Aorta (tissue), 5 donors: ENCODE results near the gene CLN3. TPM values are rescaled to one million over a fixed set of nuclear protein-coding genes. Genes with fewer than 3 reads are reported as not detected.

Source experiments
- ATAC-seq: fragments of 200-7000 bp; cut with Tn5 transposase; one replicate; pipeline ENCODE4 v1.9.1; 2022; ENCODE audit warnings: moderate library complexity; ENCODE audit not compliant: low FRiP score
- DNase-seq, 2 donors: peaks; one replicate each; pipeline ENCODE4 v3.0.0-alpha.2; 2020
- H3K27ac ChIP-seq, 2 donors: one replicate each; pipeline ENCODE4 v1.5.1; 2013; ENCODE audit warnings: low read length in 2 of 2, mild to moderate bottlenecking in 2 of 2, moderate library complexity in 2 of 2, control low read depth in 1 of 2, inconsistent platforms in 1 of 2, low read depth in 1 of 2
- H3K27me3 ChIP-seq, 2 donors: one replicate each; pipeline ENCODE4 v1.6.1; 2013; ENCODE audit warnings: control low read depth in 1 of 2, low read length in 1 of 2, mild to moderate bottlenecking in 1 of 2, moderate library complexity in 1 of 2; ENCODE audit not compliant: insufficient read depth in 2 of 2, control insufficient read depth in 1 of 2
- H3K36me3 ChIP-seq, 2 donors: one replicate each; pipeline ENCODE4 v1.6.1; 2013; ENCODE audit warnings: control low read depth in 1 of 2, low read length in 1 of 2, mild to moderate bottlenecking in 1 of 2; ENCODE audit not compliant: insufficient read depth in 2 of 2, control insufficient read depth in 1 of 2
- H3K4me1 ChIP-seq, 2 donors: one replicate each; pipeline ENCODE4 v1.6.1; 2013; ENCODE audit warnings: low read length in 2 of 2, control low read depth in 1 of 2, mild to moderate bottlenecking in 1 of 2, moderate library complexity in 1 of 2; ENCODE audit not compliant: insufficient read depth in 2 of 2, control insufficient read depth in 1 of 2
- H3K4me3 ChIP-seq, 2 donors: one replicate each; pipeline ENCODE4 v1.5.1; 2013; ENCODE audit warnings: low read length in 2 of 2, control low read depth in 1 of 2, mild to moderate bottlenecking in 1 of 2
- H3K9me3 ChIP-seq: one replicate; pipeline ENCODE4 v1.6.1; 2013; ENCODE audit warnings: mild to moderate bottlenecking, low read length; ENCODE audit not compliant: control insufficient read depth
- WGBS, 2 donors: extraction: QIAGEN DNeasy Blood & Tissue Kit; methylation state at CpG; one replicate each; pipeline ENCODE4 v1.1.7; 2013; 5-methylcytosine and 5-hydroxymethylcytosine counted together
- intact Hi-C, 2 donors: fragments of 100-400 bp; cut with DNase I; formaldehyde crosslinking; loops; one replicate each; pipeline versions ENCODE4 v1.14.2 to v1.15.0; 2022
- long read RNA-seq, 2 donors: library from polyadenylated mRNA; unstranded; transcript quantifications; one replicate each; pipeline ENCODE4 v2.0.0, GENCODE V29; 2020 to 2021
- polyA plus RNA-seq, 2 donors: library from polyadenylated mRNA; stranded (reverse); fragments of 200-250 nt; gene quantifications; one replicate each; pipeline ENCODE4 v1.2.3, GENCODE V29; 2013
- total RNA-seq, 2 donors: library from RNA; stranded (reverse); fragmentation: NEBNext Ultra II Directional; extraction: Animal tissue kit (Norgen Biotek cat#: 25700); gene quantifications; one replicate each; pipeline ENCODE4 v1.2.1, GENCODE V29; 2021
- donor health status: healthy with polysubstance abuse.
- donor health status: Bipolar disorder and iron deficiency.
- donor health status: DM: no; HTN: no; CAD: no.
- donor health status: DM: no; HTN: no; CAD: no.
- donor health status: DM: yes; HTN: yes; CAD: no.

The CLN3 gene
- total RNA-seq: 10 to 100 TPM; 15.6 to 27.2 TPM
- 10 to 100 TPM; 19.5 to 48.7 TPM for polyA plus RNA-seq
- long read RNA-seq, donor 1, transcript CLN3-244 (16 exons, 3,832 nt): major isoform, 58 of 100 reads
- long read RNA-seq, donor 1, transcript CLN3-204 (14 exons, 1,720 nt): minor isoform, 5 of 100 reads
- long read RNA-seq, donor 1, transcript CLN3-205 (15 exons, 1,876 nt): minor isoform, 25 of 100 reads
- long read RNA-seq, donor 1, partial matches to known transcripts: 4 of 100 reads
- long read RNA-seq, donor 1, other reads (novel, unspliced or antisense): 4 of 100 reads
- long read RNA-seq, donor 2, transcript CLN3-244 (16 exons, 3,832 nt): major isoform, 7 of 23 reads
- long read RNA-seq, donor 2, partial matches to known transcripts: 9 of 23 reads
- long read RNA-seq, donor 2, other reads (novel, unspliced or antisense): 2 of 23 reads

DNA sequence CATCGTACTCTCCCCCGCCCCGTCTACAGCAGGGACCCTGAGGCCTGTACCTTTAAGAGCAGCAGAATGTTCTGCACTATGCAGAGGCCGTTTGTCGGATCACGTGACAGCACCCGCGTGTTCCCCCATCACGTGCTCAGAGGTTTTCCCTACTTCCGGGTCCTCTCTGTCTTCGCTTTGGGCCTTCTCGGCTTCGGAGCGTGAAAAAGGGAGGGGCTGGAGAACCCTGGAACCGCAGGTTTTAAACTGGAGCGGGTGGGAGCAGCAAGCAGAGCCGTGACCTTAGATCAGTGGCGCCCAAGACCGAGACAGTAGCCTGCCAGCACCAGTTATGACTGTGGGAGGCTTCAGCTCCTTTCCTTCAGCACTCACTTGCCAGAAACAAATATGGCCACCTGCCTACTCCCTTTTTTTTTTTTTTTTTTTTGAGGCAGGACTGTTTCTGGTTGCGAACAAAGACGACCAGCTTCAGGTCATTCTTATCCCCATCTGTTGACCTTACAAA lies at the start of gene CLN3:
Gene CLN3, minus strand, starts transcription at position 105 of the 505 bp plus-strand sequence. CDS start 315 bp downstream, outside the sequence.
- 0% methylated on average over 21 of the region's 21 CpGs for WGBS, 2 donors

DNA sequence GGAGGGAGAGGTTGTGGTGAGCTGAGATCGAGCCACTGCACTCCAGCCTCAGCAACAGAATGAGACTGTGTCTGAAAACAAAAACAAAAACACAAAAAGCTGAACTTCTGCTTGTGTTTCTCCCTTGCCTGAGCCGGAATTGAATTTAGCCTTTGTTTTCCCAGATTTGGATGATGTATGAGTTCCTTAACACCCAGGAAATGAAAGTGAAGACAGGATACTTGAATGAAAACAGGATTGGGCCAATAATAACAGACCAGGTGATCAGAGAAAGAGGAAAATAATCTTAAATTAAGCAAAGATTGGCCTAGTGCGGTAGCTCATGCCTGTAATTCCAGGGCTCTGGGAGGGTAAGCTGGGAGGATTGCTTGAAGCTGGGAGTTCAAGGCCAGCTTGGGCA lies 48.5 kb upstream of the CLN3 start:
- H3K36me3 ChIP-seq: no peaks in the 10 kb centered on the region
- no peak for ATAC-seq
- H3K4me1 ChIP-seq: peaks cover 0 to 1% of the 10 kb centered on the region in 2 donors
- no peak overlapping the region for H3K4me3 ChIP-seq
- intact Hi-C loops: no loop called here
- no peaks in the 10 kb centered on the region for H3K27me3 ChIP-seq
- no peak for DNase-seq
- 69 to 77% methylated on average over 3 of the region's 3 CpGs for WGBS, 2 donors
- no peaks in the 10 kb centered on the region for H3K9me3 ChIP-seq
- no peak overlapping the region for H3K27ac ChIP-seq

More for the DNA sequence above, at the start of gene CLN3:
- Histone ChIP-seq H3K9me3 (no peaks in the 10 kb centered on the region), H3K4me3 (peak within 1 kb of the TSS; percentile 75 to 81), H3K4me1 (no peaks in the 10 kb centered on the region), H3K36me3 (no peaks in the 10 kb centered on the region), H3K27ac (peak within 1 kb of the TSS; percentile 59 to 95), H3K27me3 (no peaks in the 10 kb centered on the region)
- DNase-seq: peak; percentile 94 to 96
- intact Hi-C loops: loop anchor here (5.0 kb wide), 2 partner anchors 45 to 60 kb away; partner anchors contain the start of genes NUPR1 (in 2 of the 2) and SGF29 (in 2 of the 2)
- ATAC-seq: peak; percentile 97

DNA sequence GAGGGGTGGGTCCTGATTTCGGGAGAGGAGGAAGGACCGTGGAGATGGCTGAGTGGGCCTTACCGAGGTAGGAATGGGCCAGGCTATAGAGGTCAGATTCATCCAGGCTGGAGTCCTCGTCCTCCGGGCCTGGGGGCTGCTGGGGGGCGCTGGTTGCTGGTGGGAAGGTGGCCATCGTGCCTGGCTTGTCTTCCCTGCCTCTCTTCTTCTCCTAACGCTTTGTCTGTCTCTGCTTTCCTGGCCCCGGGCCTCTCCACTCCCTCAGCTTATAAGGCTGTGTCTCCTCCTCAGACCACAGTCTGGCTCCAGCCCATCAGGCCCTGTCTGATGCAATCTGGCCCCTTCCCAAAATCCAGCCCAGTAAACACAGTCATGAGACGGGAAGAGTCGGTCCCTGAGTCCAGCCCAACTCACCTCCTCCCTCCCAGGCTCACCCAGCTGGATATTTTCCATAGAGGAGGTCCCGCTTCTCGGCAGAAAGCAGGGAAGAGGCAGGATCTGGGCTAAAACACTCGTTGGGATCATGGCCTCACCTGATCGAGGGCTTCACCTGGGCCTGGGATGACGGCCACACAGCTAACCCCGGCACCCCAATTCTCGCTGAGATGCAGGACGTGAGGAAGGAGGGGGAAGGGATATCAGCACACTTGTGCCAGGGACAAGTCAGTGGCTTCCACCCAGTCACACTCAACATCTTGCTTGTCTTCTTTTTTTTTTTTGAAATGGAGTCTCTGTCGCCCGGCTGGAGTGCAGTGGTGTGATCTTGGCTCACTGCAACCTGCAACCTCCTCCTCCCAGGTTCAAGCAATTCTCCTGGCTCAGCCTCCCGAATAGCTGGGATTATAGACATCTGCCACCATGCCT lies 47.1 kb upstream of the CLN3 start, which contains the start of gene NUPR1:
Gene NUPR1, minus strand, starts transcription at position 242 of the 864 bp plus-strand sequence. Its CDS starts 67 bp downstream, at position 175.
- WGBS, 2 donors: 11 to 14% methylated on average over 22 of the region's 22 CpGs
- peaks cover 0 to 1% of the 10 kb centered on the region in 2 donors for H3K4me1 ChIP-seq

DNA sequence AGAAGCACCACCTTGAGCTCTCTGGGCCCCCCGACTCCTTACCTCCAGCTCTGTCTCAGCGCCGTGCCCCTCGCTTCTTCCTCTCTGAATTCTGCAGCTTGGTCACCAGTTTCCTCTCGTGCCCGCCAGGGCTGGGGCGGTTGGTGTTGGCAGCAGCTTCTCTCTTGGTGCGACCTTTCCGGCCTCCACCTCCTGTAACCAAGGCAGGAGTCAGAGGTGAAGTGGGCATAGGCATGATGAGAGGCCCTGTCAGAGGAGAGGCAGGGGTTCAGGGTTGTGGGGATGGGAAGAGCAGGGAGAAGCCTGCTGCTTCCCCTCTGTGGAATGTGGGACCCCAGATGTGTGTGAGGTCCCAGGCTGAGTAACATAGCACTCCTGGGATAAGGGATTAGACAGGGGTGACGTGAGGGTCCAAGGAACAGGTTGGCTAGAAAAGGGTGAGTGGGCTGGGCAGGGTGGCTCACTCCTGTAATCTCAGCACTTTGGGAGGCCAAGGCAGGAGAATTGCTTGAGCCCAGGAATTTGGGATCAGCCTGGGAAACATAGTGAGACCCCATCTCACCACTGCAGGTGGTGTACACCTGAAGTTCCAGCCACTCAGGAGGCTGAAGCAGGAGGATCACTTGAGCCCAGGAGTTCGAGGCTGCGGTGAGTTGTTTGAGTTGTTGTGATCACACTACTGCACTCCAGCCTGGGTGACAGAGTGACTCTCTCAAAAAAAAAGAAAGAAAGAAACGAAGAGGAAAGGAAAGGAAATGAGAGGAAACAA lies 46.3 kb upstream of the CLN3 start:
- 79 to 89% methylated on average over 13 of the region's 13 CpGs for WGBS, 2 donors
- DNase-seq: peak in 1 of 2 donors; percentile 61
- Histone ChIP-seq H3K27ac (peak overlapping the region; percentile 31 to 76), H3K4me1 (peaks cover 0 to 1% of the 10 kb centered on the region in 2 donors), H3K27me3 (no peaks in the 10 kb centered on the region), H3K36me3 (no peaks in the 10 kb centered on the region), H3K9me3 (no peaks in the 10 kb centered on the region), H3K4me3 (peak overlapping the region; percentile 37 to 39)
- ATAC-seq: no peak
- intact Hi-C loops: loop anchor here (5.0 kb wide), 1 partner anchor 46 kb away; the partner anchor contains the start of genes APOBR (in 2 of the 2) and CLN3 (in 2 of the 2)

More for the DNA sequence above, 47.1 kb upstream of the CLN3 start, which contains the start of gene NUPR1:
- Histone ChIP-seq H3K9me3 (no peaks in the 10 kb centered on the region), H3K36me3 (no peaks in the 10 kb centered on the region), H3K27me3 (no peaks in the 10 kb centered on the region), H3K4me3 (peak within 1 kb of the TSS; percentile 37 to 39), H3K27ac (peak within 1 kb of the TSS; percentile 31 to 87)
- ATAC-seq: peak; percentile 96
- peak; percentile 95 to 96 for DNase-seq
- intact Hi-C loops: loop anchor here (5.0 kb wide), 1 partner anchor 47 kb away; the partner anchor contains the start of genes APOBR (in 2 of the 2) and CLN3 (in 2 of the 2)

DNA sequence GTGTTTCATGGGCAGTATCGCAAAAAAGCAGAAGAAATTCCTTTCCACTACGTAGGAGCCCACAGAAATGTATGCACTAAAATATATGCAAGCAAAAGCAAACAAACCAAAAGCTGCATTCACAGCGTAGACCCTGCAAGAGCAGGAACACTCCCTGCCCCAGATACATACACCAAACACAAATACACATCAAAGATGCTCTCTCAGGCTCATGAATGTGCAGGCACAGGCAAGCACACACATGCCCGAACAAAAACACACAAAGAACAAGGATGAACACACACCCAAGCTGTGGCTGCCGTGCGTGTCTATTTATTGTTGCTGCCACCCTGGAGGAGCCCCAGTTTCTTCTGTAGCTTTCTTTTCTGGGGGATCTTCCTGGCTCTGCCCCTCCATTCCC lies 45.2 kb upstream of the CLN3 start:
- Histone ChIP-seq H3K4me3 (peak overlapping the region in 1 of 2 donors; percentile 24), H3K4me1 (peaks cover 0 to 1% of the 10 kb centered on the region in 2 donors), H3K27me3 (no peaks in the 10 kb centered on the region), H3K27ac (no peak overlapping the region), H3K36me3 (no peaks in the 10 kb centered on the region), H3K9me3 (no peaks in the 10 kb centered on the region)
- DNase-seq (no peak), ATAC-seq (no peak)
- intact Hi-C loops: loop anchor here (5.0 kb wide), 1 partner anchor 45 kb away; the partner anchor contains the start of genes APOBR (in 2 of the 2) and CLN3 (in 2 of the 2)
- 75 to 83% methylated on average over 6 of the region's 6 CpGs for WGBS, 2 donors

DNA sequence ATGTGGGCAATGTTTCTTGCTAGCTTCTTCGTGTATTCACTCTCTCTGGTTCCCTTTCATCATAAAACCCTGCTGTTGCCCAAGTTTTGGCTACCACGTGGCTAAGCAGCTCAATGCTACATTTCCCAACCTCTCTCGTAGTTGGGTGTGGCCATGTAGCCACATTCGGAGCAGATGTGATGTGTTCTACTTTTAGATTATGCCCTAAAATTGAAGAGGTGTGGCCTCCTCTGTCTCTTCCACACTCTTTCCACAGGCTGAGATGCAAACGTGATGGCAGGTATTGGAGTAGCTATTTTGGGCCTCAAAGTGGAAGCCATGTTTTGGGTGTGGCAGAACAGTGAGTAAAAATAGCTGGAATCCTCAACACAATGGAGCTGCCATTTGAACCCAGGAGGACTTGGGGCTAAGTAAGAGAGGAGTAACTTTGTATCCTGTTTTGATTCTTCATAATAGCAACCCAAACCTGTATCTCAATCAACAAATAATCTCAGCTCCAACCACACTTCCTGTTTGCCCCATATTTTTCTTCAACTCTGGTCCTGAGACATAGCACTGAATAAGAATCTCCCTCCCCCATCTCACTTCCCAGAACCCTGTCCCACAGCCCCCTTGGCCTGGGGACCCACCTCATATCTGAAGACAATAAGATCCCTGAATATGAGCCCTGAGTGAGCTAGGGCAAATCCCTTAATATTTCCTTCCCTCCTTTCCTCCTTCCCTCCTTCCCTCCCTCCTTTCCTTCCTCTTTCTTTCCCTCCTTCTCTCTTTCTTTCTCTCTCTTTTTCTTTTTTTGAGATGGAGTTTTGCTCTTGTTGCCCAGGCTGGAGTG lies 42.9 kb upstream of the CLN3 start:
- Histone ChIP-seq H3K4me3 (no peak overlapping the region), H3K27me3 (no peaks in the 10 kb centered on the region), H3K9me3 (no peaks in the 10 kb centered on the region), H3K27ac (no peak overlapping the region), H3K36me3 (no peaks in the 10 kb centered on the region), H3K4me1 (peaks cover 0 to 1% of the 10 kb centered on the region in 2 donors)
- DNase-seq (peak in 1 of 2 donors; percentile 69), ATAC-seq (no peak)
- 78 to 81% methylated on average over 5 of the region's 5 CpGs for WGBS, 2 donors
- intact Hi-C loops: loop anchor here (5.0 kb wide), 1 partner anchor 42 kb away; the partner anchor contains the start of genes APOBR (in 2 of the 2) and CLN3 (in 2 of the 2)

DNA sequence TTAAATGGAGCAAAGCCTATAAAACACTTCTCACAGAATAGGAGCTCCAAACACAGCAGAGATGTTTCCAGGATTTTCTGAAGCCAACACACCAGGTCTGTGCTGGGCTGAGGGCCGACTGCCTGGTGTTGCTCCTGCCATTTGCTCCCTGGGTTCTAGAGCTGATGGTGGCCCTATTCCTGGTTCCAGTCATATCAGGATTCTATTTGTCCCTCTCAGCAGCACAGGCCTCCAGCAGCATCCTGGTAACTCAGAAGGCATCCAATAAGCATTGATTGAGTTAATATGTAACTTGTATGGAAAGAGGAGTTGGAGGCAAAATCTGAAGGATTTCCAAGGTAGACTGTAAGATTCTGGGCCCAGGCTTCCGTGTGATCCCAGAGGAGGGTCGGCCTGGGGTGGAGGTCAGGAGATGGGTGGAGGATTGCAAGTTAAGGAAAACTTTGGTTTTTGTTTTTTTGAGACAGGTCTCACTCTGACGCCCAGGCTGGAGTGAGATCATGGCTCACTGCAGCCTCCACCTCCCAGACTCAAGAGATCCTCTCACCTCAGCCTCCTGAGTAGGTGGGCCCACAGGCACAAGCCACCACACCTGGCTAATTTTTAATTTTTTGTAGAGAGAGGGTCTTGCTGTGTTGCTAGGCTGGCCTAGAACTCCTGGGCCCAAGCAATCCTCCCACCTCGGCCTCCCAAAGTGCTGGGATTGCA lies 41.2 kb upstream of the CLN3 start:
- peak overlapping the region in 1 of 2 donors; percentile 14 for H3K27ac ChIP-seq
- 85 to 89% methylated on average over 5 of the region's 5 CpGs for WGBS, 2 donors
- H3K4me3 ChIP-seq: no peak overlapping the region
- intact Hi-C loops: no loop called here
- H3K27me3 ChIP-seq: no peaks in the 10 kb centered on the region
- H3K9me3 ChIP-seq: no peaks in the 10 kb centered on the region
- no peak for ATAC-seq
- no peaks in the 10 kb centered on the region for H3K36me3 ChIP-seq
- H3K4me1 ChIP-seq: peaks cover 0 to 1% of the 10 kb centered on the region in 2 donors
- DNase-seq: no peak
